Glutamatergic neuron (in vitro differentiated cells): ENCODE measurements around the gene HMG20A. TPM values are rescaled to one million over a fixed set of nuclear protein-coding genes. Genes with fewer than 3 reads are reported as not detected.
A peak's percentile ranks its signal among the peaks of the same experiment; 100 is the strongest.

Experiments
- DNase-seq: peaks from one replicate; pipeline ENCODE4 v3.0.0; 2022
- H3K27ac Mint-ChIP-seq: one replicate; pipeline ENCODE4 v1.8.0; 2020; ENCODE audit warnings: mild to moderate bottlenecking, mixed read lengths, inconsistent platforms; ENCODE audit not compliant: unreplicated experiment
- H3K27me3 Mint-ChIP-seq: one replicate; pipeline ENCODE4 v1.8.0; 2020; ENCODE audit warnings: mild to moderate bottlenecking, moderate library complexity, mixed read lengths, inconsistent platforms; ENCODE audit not compliant: unreplicated experiment
- H3K36me3 Mint-ChIP-seq: one replicate; pipeline ENCODE4 v1.8.0; 2020; ENCODE audit warnings: mild to moderate bottlenecking, mixed read lengths, inconsistent platforms; ENCODE audit not compliant: unreplicated experiment
- H3K4me1 Mint-ChIP-seq: one replicate; pipeline ENCODE4 v1.8.0; 2020; ENCODE audit warnings: mild to moderate bottlenecking, low read depth, mixed read lengths, inconsistent platforms; ENCODE audit not compliant: unreplicated experiment
- H3K4me3 Mint-ChIP-seq: one replicate; pipeline ENCODE4 v1.8.0; 2020; ENCODE audit warnings: mild to moderate bottlenecking, mixed read lengths, inconsistent platforms; ENCODE audit not compliant: unreplicated experiment
- H3K9me3 Mint-ChIP-seq: one replicate; pipeline ENCODE4 v1.8.0; 2020; ENCODE audit warnings: mild to moderate bottlenecking, moderate library complexity, mixed read lengths, inconsistent platforms; ENCODE audit not compliant: unreplicated experiment
- CTCF ChIP-seq: fragments of 200-600 bp; sonication (generic); IDR thresholded peaks from one replicate; pipeline ENCODE4 v1.5.0; 2021; ENCODE audit not compliant: partially characterized antibody, unreplicated experiment
- total RNA-seq: library from RNA; stranded (reverse); fragmentation: NEBNext Ultra II Directional; extraction: Animal tissue kit (Norgen Biotek cat#: 25700); gene quantifications from one replicate; pipeline ENCODE4 v1.2.1, GENCODE V29; 2021; ENCODE audit not compliant: unreplicated experiment

The HMG20A gene
- total RNA-seq, 1 donor from 2014 or later: 62.1 TPM

DNA sequence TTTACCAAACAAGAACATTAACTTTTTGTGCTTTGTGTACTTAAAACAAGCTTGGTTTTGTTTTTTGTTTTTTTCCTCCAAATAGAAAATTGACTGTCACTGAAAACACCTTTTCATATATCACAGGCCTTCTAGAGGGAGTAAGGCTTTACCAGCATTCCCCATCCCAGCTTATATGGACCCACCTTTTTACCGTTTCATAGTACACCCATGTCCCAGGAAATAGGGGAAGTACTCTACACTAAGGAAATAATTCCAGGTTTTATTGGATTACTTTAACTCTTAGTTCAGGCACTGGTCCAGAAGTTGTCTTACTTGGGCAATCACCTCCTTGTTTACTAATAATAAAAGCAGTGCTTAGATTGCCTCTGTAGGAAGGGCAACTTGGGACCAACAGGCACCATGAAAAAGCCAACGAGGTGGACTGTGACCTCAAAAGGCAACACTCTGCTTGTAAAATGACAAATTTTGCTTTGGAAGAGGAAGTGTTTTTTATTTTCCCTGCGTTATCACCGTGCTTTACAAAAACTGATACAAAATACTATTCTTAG, 26.2 kb downstream of the HMG20A start:
- peaks cover 7% of the 10 kb centered on the region for H3K36me3 Mint-ChIP-seq
- H3K27ac Mint-ChIP-seq: no peak overlapping the region
- no peaks in the 10 kb centered on the region for H3K27me3 Mint-ChIP-seq
- H3K4me3 Mint-ChIP-seq: no peak overlapping the region
- peaks cover 4% of the 10 kb centered on the region for H3K9me3 Mint-ChIP-seq
- DNase-seq: no peak
- no peak for TF ChIP-seq CTCF
- H3K4me1 Mint-ChIP-seq: peaks cover 12% of the 10 kb centered on the region

DNA sequence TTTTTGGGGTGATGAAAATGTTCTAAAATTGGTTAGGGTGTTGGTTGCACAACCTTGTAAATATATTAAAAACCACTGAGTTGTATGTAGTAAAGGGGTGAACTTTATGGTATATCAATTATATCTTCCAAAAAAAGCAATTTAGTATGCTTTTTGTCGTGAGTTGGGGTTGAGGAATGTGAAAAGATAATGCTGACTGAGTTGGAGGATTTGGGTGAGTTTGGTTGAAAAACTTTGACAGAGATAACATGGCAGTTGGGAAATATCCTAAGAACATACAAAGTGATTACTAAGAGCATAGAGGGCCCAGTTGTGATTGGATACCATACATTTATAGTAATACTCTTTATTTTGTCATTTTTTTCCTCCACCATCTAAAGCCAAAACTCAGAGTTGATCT, 33.6 kb downstream of the HMG20A start:
- TF ChIP-seq CTCF: no peak
- DNase-seq: no peak
- H3K4me3 Mint-ChIP-seq: no peak overlapping the region
- peaks cover 12% of the 10 kb centered on the region for H3K4me1 Mint-ChIP-seq
- H3K27ac Mint-ChIP-seq: no peak overlapping the region
- peaks cover 2% of the 10 kb centered on the region for H3K9me3 Mint-ChIP-seq
- no peaks in the 10 kb centered on the region for H3K27me3 Mint-ChIP-seq
- H3K36me3 Mint-ChIP-seq: peaks cover 7% of the 10 kb centered on the region

DNA sequence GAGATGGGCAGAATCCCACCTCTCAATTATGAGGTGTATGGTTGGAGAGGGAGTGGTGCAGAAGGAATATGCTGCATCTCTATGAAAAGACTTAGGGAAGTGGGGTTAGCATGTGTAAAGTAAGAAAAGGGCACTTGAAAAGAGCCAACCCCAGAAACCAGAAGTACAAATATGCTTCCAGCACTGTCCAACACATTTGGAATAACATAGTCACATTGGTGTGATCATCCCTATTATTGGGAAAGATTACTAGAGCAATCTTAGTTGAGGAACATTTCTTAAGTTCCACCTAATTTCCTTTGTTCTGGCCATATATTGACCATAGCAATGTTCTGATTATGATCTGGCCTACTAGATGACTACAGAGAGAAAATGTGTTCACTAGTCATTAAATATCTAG, 34.3 kb downstream of the HMG20A start:
- no peak for DNase-seq
- no peak for TF ChIP-seq CTCF
- H3K27me3 Mint-ChIP-seq: no peaks in the 10 kb centered on the region

DNA sequence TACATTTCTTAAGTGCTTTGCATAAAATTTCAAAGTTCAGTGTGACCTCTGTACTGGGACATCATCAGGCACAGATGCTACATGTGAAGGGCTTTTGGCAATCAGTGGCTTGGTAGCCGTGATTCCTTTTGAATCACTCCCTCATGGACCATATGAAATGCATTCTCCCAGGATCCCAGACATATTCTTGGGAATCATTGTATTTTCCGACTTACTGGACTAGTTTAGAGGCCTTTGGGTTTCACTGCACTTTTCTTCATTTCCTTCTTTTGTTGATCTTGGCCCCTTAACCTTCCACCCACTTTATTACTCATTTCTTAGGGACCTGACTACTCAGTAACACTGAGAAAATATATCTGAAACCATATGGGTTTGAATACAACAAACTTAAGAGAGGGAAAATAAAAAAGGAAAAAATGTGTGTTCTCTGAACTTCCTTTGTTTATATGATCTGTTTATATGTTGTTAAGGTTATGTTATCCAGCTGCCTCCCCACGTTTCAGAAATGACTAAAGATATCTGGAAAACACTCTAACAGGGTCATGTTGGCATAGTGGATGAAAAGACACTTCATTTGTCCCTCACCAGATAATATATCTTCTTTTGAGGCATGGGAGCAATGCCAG, 35.1 kb downstream of the HMG20A start:
- Mint-ChIP-seq H3K36me3 (peaks cover 7% of the 10 kb centered on the region), H3K27me3 (no peaks in the 10 kb centered on the region), H3K4me3 (no peak overlapping the region), H3K9me3 (no peaks in the 10 kb centered on the region), H3K4me1 (peaks cover 10% of the 10 kb centered on the region), H3K27ac (no peak overlapping the region)
- no peak for DNase-seq
- TF ChIP-seq CTCF: no peak

More for the DNA sequence above, 34.3 kb downstream of the HMG20A start:
- no peak overlapping the region for H3K4me3 Mint-ChIP-seq
- no peaks in the 10 kb centered on the region for H3K9me3 Mint-ChIP-seq
- H3K36me3 Mint-ChIP-seq: peaks cover 7% of the 10 kb centered on the region
- H3K4me1 Mint-ChIP-seq: peaks cover 10% of the 10 kb centered on the region
- H3K27ac Mint-ChIP-seq: no peak overlapping the region

DNA sequence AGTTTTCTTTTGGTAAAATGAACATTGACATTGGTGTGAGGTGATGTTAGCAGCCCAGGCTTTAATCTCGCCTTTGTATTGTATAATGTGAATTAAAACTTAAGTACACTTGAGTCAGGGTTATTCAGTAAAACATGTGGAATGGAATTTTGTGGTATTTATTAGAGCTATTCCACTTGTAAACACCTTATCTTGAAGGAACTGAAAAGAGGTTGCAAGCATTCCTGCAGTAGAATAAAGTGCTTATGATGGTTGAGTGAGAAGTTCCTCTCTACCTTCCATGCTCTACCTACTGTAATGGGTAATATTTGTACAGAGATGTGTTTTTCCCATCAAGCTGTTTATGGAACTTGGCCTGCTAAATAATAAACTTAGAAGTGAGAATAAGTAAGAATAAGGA, 36.1 kb downstream of the HMG20A start:
- no peaks in the 10 kb centered on the region for H3K9me3 Mint-ChIP-seq
- peak overlapping the region; percentile 5 for H3K27ac Mint-ChIP-seq
- DNase-seq: no peak
- TF ChIP-seq CTCF: no peak
- H3K4me1 Mint-ChIP-seq: peaks cover 14% of the 10 kb centered on the region
- no peak overlapping the region for H3K4me3 Mint-ChIP-seq
- H3K36me3 Mint-ChIP-seq: no peaks in the 10 kb centered on the region
- no peaks in the 10 kb centered on the region for H3K27me3 Mint-ChIP-seq
